C4-2B (cell line): ENCODE measurements around the gene HERC3.

Experiments used
- ZFX ChIP-seq: fragments of 450-650 bp; IDR thresholded peaks from 2 replicates; pipeline ENCODE4 v1.6.1; 2017
- TF ChIP-seq, protein P1 (sequence below): fragments of 450-650 bp; conservative IDR thresholded peaks from 2 replicates; pipeline ENCODE4 v1.5.1; 2017; ENCODE audit warnings: mild to moderate bottlenecking

DNA sequence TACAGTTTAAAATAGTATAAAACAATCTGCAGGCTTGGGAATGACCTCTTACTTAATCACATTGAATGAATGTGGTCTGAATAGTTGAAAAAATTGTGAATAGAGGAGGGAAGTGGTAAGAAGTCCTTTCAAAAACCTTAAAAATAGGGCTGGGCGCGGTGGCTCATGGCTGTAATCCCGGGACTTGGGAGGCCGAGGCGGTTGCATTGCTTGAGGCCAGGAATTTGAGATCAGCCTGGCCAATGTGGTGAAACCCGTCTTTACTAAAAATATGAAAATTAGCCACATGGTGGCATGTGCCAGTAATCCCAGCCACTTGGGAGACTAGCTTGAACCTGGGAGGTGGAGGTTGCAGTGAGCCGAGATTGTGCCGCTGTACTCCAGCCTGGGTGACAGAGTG lies 36.5 kb downstream of the HERC3 start:
- TF ChIP-seq, protein P1, sequence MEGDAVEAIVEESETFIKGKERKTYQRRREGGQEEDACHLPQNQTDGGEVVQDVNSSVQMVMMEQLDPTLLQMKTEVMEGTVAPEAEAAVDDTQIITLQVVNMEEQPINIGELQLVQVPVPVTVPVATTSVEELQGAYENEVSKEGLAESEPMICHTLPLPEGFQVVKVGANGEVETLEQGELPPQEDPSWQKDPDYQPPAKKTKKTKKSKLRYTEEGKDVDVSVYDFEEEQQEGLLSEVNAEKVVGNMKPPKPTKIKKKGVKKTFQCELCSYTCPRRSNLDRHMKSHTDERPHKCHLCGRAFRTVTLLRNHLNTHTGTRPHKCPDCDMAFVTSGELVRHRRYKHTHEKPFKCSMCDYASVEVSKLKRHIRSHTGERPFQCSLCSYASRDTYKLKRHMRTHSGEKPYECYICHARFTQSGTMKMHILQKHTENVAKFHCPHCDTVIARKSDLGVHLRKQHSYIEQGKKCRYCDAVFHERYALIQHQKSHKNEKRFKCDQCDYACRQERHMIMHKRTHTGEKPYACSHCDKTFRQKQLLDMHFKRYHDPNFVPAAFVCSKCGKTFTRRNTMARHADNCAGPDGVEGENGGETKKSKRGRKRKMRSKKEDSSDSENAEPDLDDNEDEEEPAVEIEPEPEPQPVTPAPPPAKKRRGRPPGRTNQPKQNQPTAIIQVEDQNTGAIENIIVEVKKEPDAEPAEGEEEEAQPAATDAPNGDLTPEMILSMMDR: no peak
- TF ChIP-seq ZFX: no peak
